Skeletal muscle satellite cell (primary cell): ENCODE measurements around the gene VPS11.
A peak's percentile ranks its signal among the peaks of the same experiment; 100 is the strongest.

Source experiments
- H3K27me3 ChIP-seq: 2 replicates; pipeline ENCODE4 v1.7.0; 2013; ENCODE audit warnings: low read length; ENCODE audit not compliant: control insufficient read depth, insufficient read depth
- H3K36me3 ChIP-seq: 2 replicates; pipeline ENCODE4 v1.7.0; 2013; ENCODE audit warnings: mild to moderate bottlenecking, control low read depth, low read length; ENCODE audit not compliant: insufficient read depth
- H3K4me1 ChIP-seq: 2 replicates; pipeline ENCODE4 v1.7.0; 2013; ENCODE audit warnings: low read length; ENCODE audit not compliant: control insufficient read depth, insufficient read depth
- H3K4me2 ChIP-seq: 2 replicates; pipeline ENCODE4 v1.7.0; 2013; ENCODE audit warnings: mild to moderate bottlenecking, low read length
- H3K4me3 ChIP-seq: 2 replicates; pipeline ENCODE4 v1.7.0; 2013; ENCODE audit warnings: low read length
- H3K9ac ChIP-seq: 2 replicates; pipeline ENCODE4 v1.7.0; 2013; ENCODE audit warnings: mild to moderate bottlenecking, low read depth, low read length, moderate library complexity
- H3K9me3 ChIP-seq: replicated peaks from 2 replicates; pipeline ENCODE4 v1.7.0; 2013; ENCODE audit warnings: mild to moderate bottlenecking, control low read depth, low read length

VPS11 gene

DNA sequence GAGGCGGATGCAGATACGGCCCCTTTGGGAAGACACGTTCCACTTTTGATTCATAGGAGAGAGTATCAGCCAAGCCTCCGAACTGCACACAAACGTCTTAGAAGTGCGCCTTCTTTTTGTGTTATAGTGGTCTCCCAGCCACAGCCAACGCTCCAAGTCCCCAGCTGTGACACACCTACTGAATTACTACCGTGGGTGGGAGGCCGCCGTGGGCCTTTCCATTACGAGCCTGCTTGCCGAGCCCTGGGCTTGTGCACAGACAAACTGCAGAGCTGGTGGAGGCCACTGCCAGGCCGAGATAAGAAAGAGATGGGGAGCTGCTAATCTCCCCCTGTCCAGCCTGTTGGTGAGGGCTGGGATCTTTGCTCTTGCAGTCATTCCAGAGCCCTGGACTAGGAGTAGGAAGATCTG, 17.8 kb downstream of the VPS11 start:
- Histone ChIP-seq H3K9me3 (no peaks in the 10 kb centered on the region), H3K27me3 (no peaks in the 10 kb centered on the region), H3K4me1 (peaks cover 10% of the 10 kb centered on the region), H3K36me3 (peaks cover 25% of the 10 kb centered on the region), H3K9ac (peak overlapping the region; percentile 82), H3K4me2 (peak overlapping the region; percentile 89), H3K4me3 (peak overlapping the region; percentile 92)

DNA sequence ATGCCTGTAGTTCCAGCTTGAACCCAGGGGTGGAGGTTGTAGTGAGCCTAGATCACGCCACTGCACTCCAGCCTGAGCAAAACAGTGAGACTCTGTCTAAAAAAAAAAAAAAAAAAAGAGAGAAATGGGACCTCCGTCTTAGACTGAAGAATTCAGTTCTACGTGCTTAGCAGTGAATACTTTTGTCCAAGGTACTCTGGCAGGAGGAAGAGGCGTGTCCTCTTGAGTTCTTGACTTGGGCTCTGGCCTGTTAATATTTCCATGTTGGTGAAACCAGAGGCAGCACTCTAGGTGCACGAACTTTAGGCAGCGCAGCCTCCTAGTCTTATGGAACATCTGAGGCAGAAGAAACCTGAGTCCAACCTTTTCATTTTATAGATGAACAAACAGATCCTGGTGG, 19.5 kb downstream of the VPS11 start:
- H3K9ac ChIP-seq: no peak overlapping the region
- peaks cover 13% of the 10 kb centered on the region for H3K36me3 ChIP-seq
- no peaks in the 10 kb centered on the region for H3K9me3 ChIP-seq
- H3K27me3 ChIP-seq: no peaks in the 10 kb centered on the region
- H3K4me1 ChIP-seq: peaks cover 10% of the 10 kb centered on the region
- H3K4me2 ChIP-seq: no peak overlapping the region
- no peak overlapping the region for H3K4me3 ChIP-seq

DNA sequence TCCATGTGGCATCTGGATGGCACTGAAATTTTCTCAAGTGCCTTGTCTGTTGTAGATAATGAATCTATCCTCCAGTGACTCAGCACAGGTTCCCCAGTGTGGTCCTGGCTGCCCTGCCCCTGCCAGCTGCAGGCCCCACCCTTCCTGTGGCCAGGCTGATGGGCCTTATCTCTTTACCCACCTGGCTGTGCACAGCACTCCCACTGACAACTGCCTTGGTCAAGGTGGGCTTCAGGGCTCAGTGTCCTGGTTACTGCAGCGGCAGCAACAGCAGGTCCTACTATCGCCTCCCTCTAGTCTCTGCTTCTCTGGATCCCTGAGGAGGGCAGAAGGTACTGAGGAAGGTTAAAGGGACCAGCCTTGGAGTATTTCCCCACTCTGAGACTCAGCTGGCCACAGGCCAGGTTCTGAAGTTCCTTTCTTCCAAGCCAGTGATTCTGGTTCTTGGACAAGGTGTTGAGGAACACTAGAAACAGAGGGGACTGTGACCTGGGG, 20.2 kb downstream of the VPS11 start:
- Histone ChIP-seq H3K4me2 (no peak overlapping the region), H3K4me3 (no peak overlapping the region), H3K36me3 (peaks cover 16% of the 10 kb centered on the region), H3K4me1 (peaks cover 16% of the 10 kb centered on the region), H3K9me3 (no peaks in the 10 kb centered on the region), H3K9ac (no peak overlapping the region), H3K27me3 (no peaks in the 10 kb centered on the region)

DNA sequence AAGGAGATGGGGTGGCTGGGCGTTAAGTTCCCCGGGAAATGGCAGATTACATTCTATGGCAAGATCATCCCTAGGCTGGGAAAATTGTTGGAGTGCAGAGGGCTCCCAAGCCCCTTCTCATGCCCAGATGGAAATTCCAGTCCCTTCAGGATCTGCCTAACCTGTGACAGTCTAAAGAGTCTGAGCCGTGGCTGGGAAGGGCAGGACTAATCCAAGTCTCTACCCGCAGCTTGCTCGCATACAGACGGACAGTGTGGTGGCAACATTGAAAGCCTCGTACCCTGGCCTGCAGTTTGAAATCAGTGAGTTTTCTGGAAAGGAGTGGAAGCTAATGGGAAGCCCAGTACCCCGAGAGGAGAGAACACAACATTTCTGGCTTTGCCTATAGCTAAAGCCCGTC, 20.8 kb downstream of the VPS11 start:
- Histone ChIP-seq H3K4me3 (no peak overlapping the region), H3K36me3 (peaks cover 23% of the 10 kb centered on the region), H3K27me3 (no peaks in the 10 kb centered on the region), H3K9ac (no peak overlapping the region), H3K4me2 (no peak overlapping the region), H3K9me3 (no peaks in the 10 kb centered on the region), H3K4me1 (peaks cover 22% of the 10 kb centered on the region)

DNA sequence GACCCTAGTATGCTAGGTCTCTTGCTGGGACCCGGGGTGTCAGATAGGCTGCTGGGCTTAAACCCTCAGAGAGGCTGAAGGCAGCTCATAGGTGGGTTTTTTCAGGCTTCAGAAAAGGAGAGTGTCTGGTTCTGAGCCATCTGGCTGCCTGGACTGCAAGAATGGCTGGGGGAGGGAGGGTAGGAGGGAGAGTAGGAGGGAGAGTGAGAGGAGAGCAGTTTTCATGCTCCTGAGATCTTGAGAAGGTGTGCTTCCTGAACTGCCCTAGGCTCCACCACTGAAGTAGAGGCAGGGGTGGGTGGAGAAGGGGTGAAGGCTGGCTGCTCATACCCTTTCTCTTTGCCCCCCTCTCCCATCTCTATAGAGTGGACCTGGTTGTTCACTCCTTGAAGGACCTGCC, 21.7 kb downstream of the VPS11 start:
- peaks cover 26% of the 10 kb centered on the region for H3K36me3 ChIP-seq
- H3K9ac ChIP-seq: no peak overlapping the region
- H3K9me3 ChIP-seq: no peaks in the 10 kb centered on the region
- H3K4me2 ChIP-seq: no peak overlapping the region
- no peaks in the 10 kb centered on the region for H3K27me3 ChIP-seq
- no peak overlapping the region for H3K4me3 ChIP-seq
- peaks cover 22% of the 10 kb centered on the region for H3K4me1 ChIP-seq

DNA sequence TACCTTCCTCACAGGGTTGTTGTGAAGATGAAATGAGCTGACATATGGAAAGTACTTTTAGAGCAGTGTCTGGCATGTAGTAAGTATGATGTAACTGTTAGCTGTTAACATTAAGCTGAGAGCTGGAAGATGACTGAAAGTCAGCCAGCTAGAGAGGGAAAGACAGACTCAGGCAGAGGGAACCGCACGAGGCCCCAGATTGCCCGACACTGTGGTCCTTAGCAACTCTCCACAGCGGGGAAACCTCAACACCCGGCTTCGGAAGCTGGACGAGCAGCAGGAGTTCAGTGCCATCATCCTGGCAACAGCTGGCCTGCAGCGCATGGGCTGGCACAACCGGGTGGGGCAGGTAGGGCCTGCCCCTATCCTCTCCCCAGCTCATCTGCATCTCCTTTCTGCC, 23.6 kb downstream of the VPS11 start:
- H3K4me3 ChIP-seq: no peak overlapping the region
- peaks cover 26% of the 10 kb centered on the region for H3K36me3 ChIP-seq
- peaks cover 21% of the 10 kb centered on the region for H3K4me1 ChIP-seq
- H3K27me3 ChIP-seq: no peaks in the 10 kb centered on the region
- H3K9ac ChIP-seq: no peak overlapping the region
- H3K4me2 ChIP-seq: no peak overlapping the region
- H3K9me3 ChIP-seq: no peaks in the 10 kb centered on the region

DNA sequence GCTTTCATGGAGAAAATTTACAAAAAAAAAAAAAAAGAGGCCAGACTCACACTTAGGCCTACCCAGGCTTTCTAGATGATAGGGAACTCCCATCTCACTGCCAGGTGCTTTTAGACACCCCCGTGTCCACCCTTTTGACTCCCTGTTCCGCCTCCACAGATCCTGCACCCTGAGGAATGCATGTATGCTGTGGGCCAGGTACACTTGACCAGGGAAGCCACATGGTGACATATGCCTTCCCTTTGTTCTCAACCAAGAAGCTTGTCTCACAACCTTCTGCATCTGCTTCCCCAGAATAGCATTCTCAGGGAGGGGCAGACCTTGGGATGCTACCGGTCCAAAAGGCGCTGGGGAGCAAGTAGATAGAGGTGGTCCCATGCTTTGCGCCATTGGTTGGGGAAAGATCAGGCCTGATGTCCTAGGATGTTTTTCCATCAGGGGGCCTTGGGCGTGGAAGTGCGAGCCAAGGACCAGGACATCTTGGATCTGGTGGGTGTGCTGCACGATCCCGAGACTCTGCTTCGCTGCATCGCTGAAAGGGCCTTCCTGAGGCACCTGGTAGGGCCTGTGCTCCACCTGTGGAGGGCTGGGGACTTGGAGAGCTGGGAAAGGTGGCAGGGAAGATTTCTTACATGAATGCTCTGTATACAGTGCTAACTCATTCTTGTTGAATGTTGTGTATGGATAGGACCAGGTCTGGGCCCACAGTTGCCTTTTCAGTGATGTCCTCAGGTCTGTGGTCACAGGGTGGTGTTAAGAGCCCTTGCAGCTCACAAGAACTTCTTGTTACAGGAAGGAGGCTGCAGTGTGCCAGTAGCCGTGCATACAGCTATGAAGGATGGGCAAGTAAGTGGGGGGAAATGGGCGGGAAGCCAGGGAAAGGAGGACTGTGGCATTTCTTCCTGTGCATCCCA, 24.6 kb downstream of the VPS11 start:
- H3K4me3 ChIP-seq: peak overlapping the region; percentile 79
- peaks cover 36% of the 10 kb centered on the region for H3K36me3 ChIP-seq
- no peaks in the 10 kb centered on the region for H3K9me3 ChIP-seq
- peaks cover 21% of the 10 kb centered on the region for H3K4me1 ChIP-seq
- H3K27me3 ChIP-seq: no peaks in the 10 kb centered on the region
- peak overlapping the region; percentile 12 for H3K9ac ChIP-seq
- peak overlapping the region; percentile 85 for H3K4me2 ChIP-seq

DNA sequence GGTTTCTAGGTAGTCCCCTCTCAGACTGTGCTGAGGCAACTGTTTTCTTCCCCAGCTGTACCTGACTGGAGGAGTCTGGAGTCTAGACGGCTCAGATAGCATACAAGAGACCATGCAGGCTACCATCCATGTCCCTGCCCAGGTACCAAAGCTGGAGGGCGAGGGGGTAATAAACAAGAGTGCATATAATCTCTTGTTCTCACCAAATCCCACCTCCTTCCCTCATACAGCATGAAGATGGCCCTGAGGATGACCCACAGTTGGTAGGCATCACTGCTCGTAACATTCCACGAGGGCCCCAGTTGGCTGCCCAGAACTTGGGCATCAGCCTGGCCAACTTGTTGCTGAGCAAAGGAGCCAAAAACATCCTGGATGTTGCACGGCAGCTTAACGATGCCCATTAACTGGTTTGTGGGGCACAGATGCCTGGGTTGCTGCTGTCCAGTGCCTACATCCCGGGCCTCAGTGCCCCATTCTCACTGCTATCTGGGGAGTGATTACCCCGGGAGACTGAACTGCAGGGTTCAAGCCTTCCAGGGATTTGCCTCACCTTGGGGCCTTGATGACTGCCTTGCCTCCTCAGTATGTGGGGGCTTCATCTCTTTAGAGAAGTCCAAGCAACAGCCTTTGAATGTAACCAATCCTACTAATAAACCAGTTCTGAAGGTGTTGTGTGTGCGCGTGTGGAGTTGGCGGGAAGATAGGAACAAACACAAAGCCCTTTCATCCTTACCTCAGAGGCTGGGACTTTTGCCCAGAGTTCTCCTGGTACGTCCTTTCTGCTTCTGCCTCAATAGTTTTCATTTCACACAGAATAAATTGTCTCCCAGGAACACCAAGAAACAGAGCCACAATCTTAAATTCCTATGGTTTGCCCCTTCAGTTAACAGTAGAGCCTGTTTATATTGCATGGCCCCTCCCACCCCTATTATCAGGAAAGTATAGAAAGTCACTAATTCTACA, 25.5 kb downstream of the VPS11 start:
- Histone ChIP-seq H3K9me3 (no peaks in the 10 kb centered on the region), H3K4me3 (peak overlapping the region; percentile 79), H3K27me3 (no peaks in the 10 kb centered on the region), H3K9ac (peak overlapping the region; percentile 90), H3K4me2 (peak overlapping the region; percentile 85), H3K4me1 (peaks cover 21% of the 10 kb centered on the region), H3K36me3 (peaks cover 46% of the 10 kb centered on the region)

DNA sequence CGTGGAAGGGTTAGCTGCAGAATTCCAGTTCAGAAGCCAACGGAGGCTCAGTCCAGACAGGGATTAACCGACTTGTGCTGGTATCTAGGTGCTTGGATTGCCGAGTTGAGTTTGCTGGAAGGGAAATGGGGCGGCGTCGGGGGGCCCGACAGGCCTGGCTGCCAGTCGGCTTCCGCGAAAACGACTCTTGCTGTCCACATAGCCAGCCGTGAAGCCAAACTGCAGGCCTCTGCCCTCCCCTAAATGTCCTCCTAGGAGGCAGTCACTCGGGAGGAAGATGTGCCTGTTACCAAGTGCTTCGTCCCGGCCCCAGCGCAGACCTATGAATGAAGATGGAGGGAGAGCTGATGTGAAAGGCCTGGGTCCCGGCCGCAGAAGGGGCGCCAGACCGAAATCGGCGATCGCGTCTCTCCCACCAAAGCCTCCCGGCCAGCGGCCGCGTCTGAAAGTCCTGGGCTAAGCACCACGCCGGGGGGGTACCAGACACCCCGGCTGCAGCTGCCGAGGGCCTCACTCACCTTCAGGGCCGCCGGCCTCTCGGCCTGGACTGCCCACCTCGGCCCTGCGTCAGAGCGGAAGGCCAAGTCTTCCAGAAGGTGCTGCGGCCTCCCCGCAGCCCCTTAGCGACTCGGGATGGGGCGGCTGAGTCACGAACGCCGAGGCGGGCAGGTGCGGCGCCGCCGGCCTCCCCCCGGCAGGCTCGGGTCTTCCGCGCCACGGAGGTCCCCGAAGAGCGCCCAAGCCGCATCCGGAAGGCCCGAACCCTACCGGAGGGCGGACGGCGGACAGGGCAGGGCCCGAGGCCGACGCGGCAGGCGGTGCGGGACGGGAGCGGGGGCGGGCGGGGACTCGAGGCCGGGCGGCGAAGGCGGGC, 26.6 kb downstream of the VPS11 start:
- peaks cover 21% of the 10 kb centered on the region for H3K4me1 ChIP-seq
- peak overlapping the region; percentile 79 for H3K4me3 ChIP-seq
- no peaks in the 10 kb centered on the region for H3K27me3 ChIP-seq
- H3K9me3 ChIP-seq: no peaks in the 10 kb centered on the region
- peak overlapping the region; percentile 85 for H3K4me2 ChIP-seq
- peaks cover 51% of the 10 kb centered on the region for H3K36me3 ChIP-seq
- H3K9ac ChIP-seq: peak overlapping the region; percentile 90

DNA sequence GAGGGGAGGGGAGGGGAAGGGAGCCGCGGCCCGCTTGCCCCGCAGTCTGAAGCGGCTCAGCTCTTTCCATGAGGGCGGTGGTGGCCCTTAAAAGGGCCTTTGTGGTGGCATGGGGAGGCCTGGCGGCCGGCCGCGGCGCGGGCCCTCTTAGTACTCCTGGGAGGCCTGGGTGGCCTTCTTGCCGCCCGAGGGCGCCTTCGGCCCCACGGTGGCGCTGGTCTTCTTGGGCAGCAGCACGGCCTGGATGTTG, 27.1 kb downstream of the VPS11 start:
- Histone ChIP-seq H3K4me1 (peaks cover 21% of the 10 kb centered on the region), H3K9ac (peak overlapping the region; percentile 90), H3K27me3 (no peaks in the 10 kb centered on the region), H3K36me3 (peaks cover 50% of the 10 kb centered on the region), H3K4me3 (peak overlapping the region; percentile 79), H3K4me2 (peak overlapping the region; percentile 85), H3K9me3 (no peaks in the 10 kb centered on the region)
